Osteocyte (in vitro differentiated cells): ENCODE measurements around the gene NACC2. TPM values are rescaled to one million over a fixed set of nuclear protein-coding genes. Genes with fewer than 3 reads are reported as not detected.

ENCODE experiments used
- DNase-seq: peaks from one replicate; pipeline ENCODE4 v3.0.0; 2021; ENCODE audit warnings: mixed read lengths; ENCODE audit not compliant: unreplicated experiment; ENCODE audit errors: extremely low spot score
- H3K27ac Mint-ChIP-seq: one replicate; pipeline ENCODE4 v1.8.0; 2021; ENCODE audit warnings: mild to moderate bottlenecking, mixed read lengths; ENCODE audit not compliant: unreplicated experiment
- H3K27me3 Mint-ChIP-seq: one replicate; pipeline ENCODE4 v1.8.0; 2021; ENCODE audit warnings: mixed read lengths; ENCODE audit not compliant: unreplicated experiment
- H3K36me3 Mint-ChIP-seq: one replicate; pipeline ENCODE4 v1.8.0; 2021; ENCODE audit warnings: mixed read lengths; ENCODE audit not compliant: unreplicated experiment
- H3K4me1 Mint-ChIP-seq: one replicate; pipeline ENCODE4 v1.8.0; 2021; ENCODE audit warnings: mixed read lengths; ENCODE audit not compliant: unreplicated experiment
- H3K4me3 Mint-ChIP-seq: one replicate; pipeline ENCODE4 v1.8.0; 2021; ENCODE audit warnings: mild to moderate bottlenecking, moderate library complexity, mixed read lengths; ENCODE audit not compliant: unreplicated experiment
- H3K9me3 Mint-ChIP-seq: one replicate; pipeline ENCODE4 v1.8.0; 2021; ENCODE audit warnings: mixed read lengths; ENCODE audit not compliant: unreplicated experiment
- total RNA-seq: library from RNA; stranded (reverse); gene quantifications from 2 replicates; pipeline ENCODE4 v1.2.1, GENCODE V29; 2021
- TF ChIP-seq, protein P1 (sequence below): fragments of 200-600 bp; sonication (generic); IDR thresholded peaks from 2 replicates; pipeline ENCODE4 v1.5.0; 2021; ENCODE audit warnings: antibody characterized with exemption, mild to moderate bottlenecking, moderate library complexity

NACC2 gene
- total RNA-seq, 1 donor from 2014 or later: 40.1 TPM

DNA sequence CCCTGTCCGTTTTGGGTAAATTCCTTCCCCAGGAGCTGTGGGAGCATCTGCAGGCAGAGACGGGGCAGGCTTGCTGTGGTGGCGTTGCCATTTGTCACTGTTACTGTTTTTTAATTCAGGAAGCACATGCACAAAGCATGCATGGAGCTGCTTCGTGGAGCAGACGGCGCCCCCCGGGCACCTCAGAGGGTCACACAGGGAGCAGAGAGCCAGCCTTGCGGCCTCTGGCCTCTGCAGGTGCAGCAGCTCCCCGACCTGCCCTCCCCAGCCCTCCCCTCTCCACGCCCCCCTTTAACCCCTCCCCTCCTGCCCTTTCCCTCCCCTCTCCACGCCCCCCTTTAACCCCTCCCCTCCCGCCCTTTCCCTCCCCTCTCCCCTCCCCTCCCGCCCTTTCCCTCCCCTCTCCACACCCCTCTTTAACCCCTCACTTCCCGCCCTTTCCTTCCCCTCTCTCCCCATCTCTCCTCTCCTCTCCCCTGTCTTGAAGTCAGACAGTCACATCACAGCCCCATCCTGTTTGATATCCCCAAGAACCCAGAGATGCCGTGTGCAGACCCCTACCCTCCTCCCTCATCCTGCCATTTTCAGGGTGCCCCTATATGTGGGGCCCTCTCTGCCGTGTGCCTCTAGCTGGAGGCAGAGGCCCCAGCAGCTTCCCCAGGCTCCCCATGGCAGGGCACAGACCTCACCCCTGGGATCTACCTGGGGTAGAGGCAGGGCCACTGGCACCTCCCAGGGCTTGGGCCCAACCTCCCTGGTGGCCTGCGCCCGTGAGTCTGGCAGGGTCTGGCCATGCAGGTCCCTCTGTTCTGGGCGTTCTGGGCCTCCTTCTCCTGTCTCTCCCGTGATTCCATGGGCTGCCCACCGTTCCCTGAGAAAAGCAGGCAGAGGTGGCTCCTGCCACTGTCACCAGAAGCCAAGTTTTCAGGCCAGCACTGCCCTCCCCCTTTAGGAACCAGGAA, 104.3 kb downstream of the NACC2 start:
- Mint-ChIP-seq H3K27me3 (no peaks in the 10 kb centered on the region), H3K36me3 (no peaks in the 10 kb centered on the region), H3K4me3 (no peak overlapping the region), H3K9me3 (no peaks in the 10 kb centered on the region), H3K27ac (no peak overlapping the region), H3K4me1 (peaks cover 23% of the 10 kb centered on the region)
- TF ChIP-seq, protein P1, sequence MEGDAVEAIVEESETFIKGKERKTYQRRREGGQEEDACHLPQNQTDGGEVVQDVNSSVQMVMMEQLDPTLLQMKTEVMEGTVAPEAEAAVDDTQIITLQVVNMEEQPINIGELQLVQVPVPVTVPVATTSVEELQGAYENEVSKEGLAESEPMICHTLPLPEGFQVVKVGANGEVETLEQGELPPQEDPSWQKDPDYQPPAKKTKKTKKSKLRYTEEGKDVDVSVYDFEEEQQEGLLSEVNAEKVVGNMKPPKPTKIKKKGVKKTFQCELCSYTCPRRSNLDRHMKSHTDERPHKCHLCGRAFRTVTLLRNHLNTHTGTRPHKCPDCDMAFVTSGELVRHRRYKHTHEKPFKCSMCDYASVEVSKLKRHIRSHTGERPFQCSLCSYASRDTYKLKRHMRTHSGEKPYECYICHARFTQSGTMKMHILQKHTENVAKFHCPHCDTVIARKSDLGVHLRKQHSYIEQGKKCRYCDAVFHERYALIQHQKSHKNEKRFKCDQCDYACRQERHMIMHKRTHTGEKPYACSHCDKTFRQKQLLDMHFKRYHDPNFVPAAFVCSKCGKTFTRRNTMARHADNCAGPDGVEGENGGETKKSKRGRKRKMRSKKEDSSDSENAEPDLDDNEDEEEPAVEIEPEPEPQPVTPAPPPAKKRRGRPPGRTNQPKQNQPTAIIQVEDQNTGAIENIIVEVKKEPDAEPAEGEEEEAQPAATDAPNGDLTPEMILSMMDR: no peak
- DNase-seq: no peak

DNA sequence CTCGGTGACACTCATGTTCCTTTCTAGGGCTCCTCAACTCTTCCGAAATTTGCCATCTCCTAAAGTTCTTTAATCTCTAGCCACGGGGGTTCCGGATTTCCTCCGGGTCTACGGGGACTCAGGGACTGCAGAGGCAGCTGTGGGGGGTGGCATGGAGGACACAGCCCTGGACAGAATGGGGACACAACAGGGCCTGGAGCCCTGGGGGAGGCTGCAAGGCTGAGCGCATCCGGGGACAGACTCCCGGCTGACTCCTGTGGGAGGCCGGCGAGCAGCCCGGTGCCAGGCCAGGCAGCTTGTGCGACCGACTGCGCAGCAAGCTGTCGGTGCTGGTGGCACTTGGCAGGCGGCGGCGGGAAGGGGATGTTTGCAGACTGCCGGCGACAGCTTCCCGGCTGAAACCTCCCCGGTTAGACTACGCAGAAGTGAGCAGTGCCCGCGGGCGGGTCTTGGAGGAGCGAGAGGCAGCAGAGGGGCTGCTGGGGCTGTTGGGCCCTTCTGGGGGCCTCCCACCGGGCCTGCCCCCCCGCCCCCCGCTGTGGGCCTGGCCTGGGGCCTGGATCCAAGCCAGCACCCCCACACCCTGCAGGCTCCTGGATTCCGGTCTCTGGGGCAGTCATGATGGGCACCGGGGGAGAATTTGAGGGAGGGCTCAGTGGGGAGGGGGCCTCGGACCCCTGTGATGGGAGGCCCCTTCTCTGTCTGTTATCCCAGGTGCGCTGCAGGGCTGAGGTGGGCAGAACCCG, 105.2 kb downstream of the NACC2 start:
- Mint-ChIP-seq H3K4me1 (peaks cover 23% of the 10 kb centered on the region), H3K4me3 (no peak overlapping the region), H3K27me3 (no peaks in the 10 kb centered on the region), H3K9me3 (no peaks in the 10 kb centered on the region), H3K27ac (no peak overlapping the region), H3K36me3 (no peaks in the 10 kb centered on the region)
- DNase-seq: no peak
- TF ChIP-seq, protein P1: no peak

DNA sequence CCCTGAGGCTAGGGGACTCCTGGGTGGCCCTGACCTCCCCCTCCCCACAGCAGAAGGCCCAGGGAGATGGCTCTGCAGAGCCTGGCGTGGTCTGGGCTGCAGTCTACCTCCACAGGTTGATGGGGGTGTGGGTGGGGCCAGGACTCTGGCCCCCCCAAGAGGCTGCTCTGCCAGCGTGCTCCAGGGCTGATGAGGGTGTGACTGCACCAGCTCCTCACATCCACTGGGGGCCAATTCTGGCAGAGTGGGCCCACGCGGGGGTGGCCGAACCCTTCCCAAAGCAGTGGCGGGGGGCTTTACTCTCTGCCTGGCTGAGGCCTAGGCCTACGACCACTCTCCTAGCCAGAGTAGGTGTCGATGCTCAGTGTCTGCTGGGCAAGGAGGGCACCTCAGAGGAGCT, 105.9 kb downstream of the NACC2 start:
- TF ChIP-seq, protein P1: no peak
- Mint-ChIP-seq H3K36me3 (no peaks in the 10 kb centered on the region), H3K27ac (no peak overlapping the region)

DNA sequence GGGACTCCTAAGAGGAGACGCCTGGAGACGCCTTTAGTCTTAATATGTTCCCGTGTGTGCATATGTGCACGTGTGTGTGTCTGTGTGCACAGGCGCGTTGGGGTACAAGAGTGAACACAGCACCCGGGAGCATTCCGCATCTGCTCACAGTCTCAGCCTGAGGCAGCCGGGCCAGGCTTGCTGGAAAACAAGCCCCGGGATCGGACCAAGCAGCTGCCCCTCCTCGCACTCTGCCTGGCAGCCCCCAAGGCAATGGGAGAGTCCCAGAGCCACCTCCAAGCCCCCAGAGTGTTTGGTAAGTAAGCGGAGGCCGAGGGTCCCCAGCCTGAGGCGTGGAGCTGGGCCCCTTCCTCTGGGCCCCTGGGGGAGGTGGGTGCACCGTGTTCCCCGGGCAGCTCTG, 106.6 kb downstream of the NACC2 start:
- no peak overlapping the region for H3K4me3 Mint-ChIP-seq
- TF ChIP-seq, protein P1: no peak
- H3K27ac Mint-ChIP-seq: no peak overlapping the region

More for the DNA sequence above, 105.9 kb downstream of the NACC2 start:
- no peaks in the 10 kb centered on the region for H3K27me3 Mint-ChIP-seq
- no peak overlapping the region for H3K4me3 Mint-ChIP-seq
- DNase-seq: no peak
- H3K4me1 Mint-ChIP-seq: peaks cover 17% of the 10 kb centered on the region
- H3K9me3 Mint-ChIP-seq: no peaks in the 10 kb centered on the region

More for the DNA sequence above, 106.6 kb downstream of the NACC2 start:
- Mint-ChIP-seq H3K9me3 (no peaks in the 10 kb centered on the region), H3K36me3 (no peaks in the 10 kb centered on the region), H3K4me1 (peaks cover 12% of the 10 kb centered on the region), H3K27me3 (no peaks in the 10 kb centered on the region)
- no peak for DNase-seq
